HepG2 (cell line): ENCODE results near the gene ZCCHC8. TPM values are rescaled to one million over a fixed set of nuclear protein-coding genes. Genes with fewer than 3 reads are reported as not detected.

Source experiments
- DR1 ChIP-seq: sonication (generic); formaldehyde crosslinking; IDR thresholded peaks from 2 replicates; pipeline ENCODE4 v1.8.0; 2021; ENCODE audit warnings: mild to moderate bottlenecking, missing genetic modification reagents, inconsistent platforms
- KDM5B ChIP-seq: sonication (generic); formaldehyde crosslinking; IDR thresholded peaks from 2 replicates; pipeline ENCODE4 v1.4.0; 2020; ENCODE audit warnings: missing genetic modification reagents, mild to moderate bottlenecking, borderline replicate concordance
- NCOA1 ChIP-seq: sonication (generic); formaldehyde crosslinking; IDR thresholded peaks from 2 replicates; pipeline ENCODE4 v1.9.0; 2021; ENCODE audit warnings: missing genetic modification reagents
- RFXAP ChIP-seq: sonication (generic); formaldehyde crosslinking; IDR thresholded peaks from 2 replicates; pipeline ENCODE4 v1.4.0; 2020; ENCODE audit warnings: missing genetic modification reagents, borderline replicate concordance
- ZNF234 ChIP-seq: sonication (generic); formaldehyde crosslinking; conservative IDR thresholded peaks from 2 replicates; pipeline ENCODE4 v1.5.1; 2020; ENCODE audit warnings: mild to moderate bottlenecking, missing genetic modification reagents
- ZNF547 ChIP-seq: sonication (generic); formaldehyde crosslinking; IDR thresholded peaks from 2 replicates; pipeline ENCODE4 v1.5.1; 2020; ENCODE audit warnings: mild to moderate bottlenecking, missing genetic modification reagents
- ZNF674 ChIP-seq: sonication (generic); formaldehyde crosslinking; IDR thresholded peaks from 2 replicates; pipeline ENCODE4 v1.5.0; 2020; ENCODE audit warnings: low read depth, mild to moderate bottlenecking, missing genetic modification reagents
- polyA plus RNA-seq, 8 experiments: library from polyadenylated mRNA; depleted of rRNA in 3 of 8; stranded (reverse) in 7 of 8; unstranded in 1 of 8; fragments of >200 nt; fragmentation: Illumina TruSeq in 4 of 8; extraction: Trizol in 4 of 8; gene quantifications; 2 replicates each; pipeline versions ENCODE4 v1.2.1 to v1.2.3, GENCODE V29; 2011 to 2016; ENCODE audit warnings: low read depth in 4 of 8, missing spikeins in 1 of 8, mixed read lengths in 1 of 8; ENCODE audit not compliant: insufficient read depth in 1 of 8
- total RNA-seq, 5 experiments: library from RNA; depleted of rRNA; stranded (reverse); fragments of >200 nt; fragmentation: Illumina TruSeq; extraction: Trizol; gene quantifications; 2 replicates each; pipeline ENCODE4 v1.2.3, GENCODE V29; 2016; ENCODE audit warnings: low read depth in 1 of 5
- TF ChIP-seq, protein P1 (sequence below), 2 experiments: sonication (generic) in 1 of 2; formaldehyde crosslinking in 1 of 2; IDR thresholded peaks; 2 replicates each; pipeline versions ENCODE4 v1.6.1 to v1.9.0; 2014 to 2022; ENCODE audit warnings: antibody characterized with exemption in 1 of 2, borderline replicate concordance in 1 of 2, inconsistent platforms in 1 of 2, low read depth in 1 of 2, missing genetic modification reagents in 1 of 2
- TF ChIP-seq, protein P2 (sequence below): sonication (generic); formaldehyde crosslinking; IDR thresholded peaks from 2 replicates; pipeline ENCODE4 v1.4.0; 2020; ENCODE audit warnings: missing genetic modification reagents
- TF ChIP-seq, protein P3 (sequence below): IDR thresholded peaks from 2 replicates; pipeline ENCODE4 v1.6.1; 2018; ENCODE audit warnings: missing genetic modification reagents
- TF ChIP-seq, protein P4 (sequence below): sonication (generic); formaldehyde crosslinking; IDR thresholded peaks from 2 replicates; pipeline ENCODE4 v1.9.0; 2022; ENCODE audit warnings: low read depth, missing genetic modification reagents
- TF ChIP-seq, protein P5 (sequence below): sonication (generic); formaldehyde crosslinking; IDR thresholded peaks from 2 replicates; pipeline ENCODE4 v1.5.0; 2020; ENCODE audit warnings: mild to moderate bottlenecking, missing genetic modification reagents

ZCCHC8 gene
- total and polyA plus RNA-seq, 2 of the 13 experiments (the other 11 are each of a cell fraction or from before 2014, with no cell fraction given), result 18.6 to 20.9 TPM

DNA sequence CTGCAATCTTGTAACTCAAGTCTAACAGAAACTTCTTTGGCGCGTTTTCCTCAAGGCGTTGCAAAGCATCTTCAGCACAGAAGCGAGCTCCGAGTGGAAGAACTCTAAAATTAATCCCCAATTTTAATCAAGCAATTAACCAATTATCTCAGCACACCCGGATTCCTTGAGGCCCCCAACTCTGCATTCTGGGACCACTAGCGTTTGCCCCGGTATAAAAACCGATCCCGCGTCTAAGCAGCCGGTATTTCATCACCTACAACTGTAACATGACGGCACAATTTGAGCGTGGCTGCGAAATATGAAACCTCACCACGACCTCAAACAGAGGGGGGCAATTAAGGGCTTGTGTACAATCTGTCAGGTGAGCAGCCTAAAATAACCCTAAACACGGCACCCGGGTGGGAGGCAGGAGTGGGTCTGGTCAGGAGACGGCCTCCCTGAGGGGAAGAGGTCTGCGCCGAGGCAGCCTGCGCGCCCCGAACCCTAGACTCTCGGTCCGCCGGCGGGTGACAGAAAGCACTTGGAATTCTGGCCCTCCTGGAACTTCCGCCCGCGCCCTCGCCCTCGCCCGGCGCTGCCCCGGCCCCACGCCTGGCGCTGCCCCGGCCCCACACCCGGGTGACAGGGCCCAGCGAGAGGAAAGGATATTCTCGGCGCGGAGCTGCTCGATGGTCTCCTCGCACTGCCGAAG is 594 bp downstream of the ZCCHC8 start (continued):
- TF ChIP-seq, protein P1, sequence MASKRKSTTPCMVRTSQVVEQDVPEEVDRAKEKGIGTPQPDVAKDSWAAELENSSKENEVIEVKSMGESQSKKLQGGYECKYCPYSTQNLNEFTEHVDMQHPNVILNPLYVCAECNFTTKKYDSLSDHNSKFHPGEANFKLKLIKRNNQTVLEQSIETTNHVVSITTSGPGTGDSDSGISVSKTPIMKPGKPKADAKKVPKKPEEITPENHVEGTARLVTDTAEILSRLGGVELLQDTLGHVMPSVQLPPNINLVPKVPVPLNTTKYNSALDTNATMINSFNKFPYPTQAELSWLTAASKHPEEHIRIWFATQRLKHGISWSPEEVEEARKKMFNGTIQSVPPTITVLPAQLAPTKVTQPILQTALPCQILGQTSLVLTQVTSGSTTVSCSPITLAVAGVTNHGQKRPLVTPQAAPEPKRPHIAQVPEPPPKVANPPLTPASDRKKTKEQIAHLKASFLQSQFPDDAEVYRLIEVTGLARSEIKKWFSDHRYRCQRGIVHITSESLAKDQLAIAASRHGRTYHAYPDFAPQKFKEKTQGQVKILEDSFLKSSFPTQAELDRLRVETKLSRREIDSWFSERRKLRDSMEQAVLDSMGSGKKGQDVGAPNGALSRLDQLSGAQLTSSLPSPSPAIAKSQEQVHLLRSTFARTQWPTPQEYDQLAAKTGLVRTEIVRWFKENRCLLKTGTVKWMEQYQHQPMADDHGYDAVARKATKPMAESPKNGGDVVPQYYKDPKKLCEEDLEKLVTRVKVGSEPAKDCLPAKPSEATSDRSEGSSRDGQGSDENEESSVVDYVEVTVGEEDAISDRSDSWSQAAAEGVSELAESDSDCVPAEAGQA (IDR thresholded peaks at IDR 0.05; ENCODE audit: low read depth), result 0 out of 2 replicates have a peak, but pooled peaks have one; percentile 47
- TF ChIP-seq, protein P1 (CRISPR knock-in tag; IDR thresholded peaks at IDR 0.05; ENCODE audit: borderline replicate concordance), result no peak
- TF ChIP-seq ZNF234 (CRISPR knock-in tag), result peak; percentile 70; the same call in 1 of the 2 replicates
- TF ChIP-seq NCOA1 (CRISPR knock-in tag), result 0 out of 2 replicates have a peak, but pooled peaks have one; percentile 49
- TF ChIP-seq DR1 (CRISPR knock-in tag), result no peak; the same call in 1 of the 2 replicates
- TF ChIP-seq, protein P2, sequence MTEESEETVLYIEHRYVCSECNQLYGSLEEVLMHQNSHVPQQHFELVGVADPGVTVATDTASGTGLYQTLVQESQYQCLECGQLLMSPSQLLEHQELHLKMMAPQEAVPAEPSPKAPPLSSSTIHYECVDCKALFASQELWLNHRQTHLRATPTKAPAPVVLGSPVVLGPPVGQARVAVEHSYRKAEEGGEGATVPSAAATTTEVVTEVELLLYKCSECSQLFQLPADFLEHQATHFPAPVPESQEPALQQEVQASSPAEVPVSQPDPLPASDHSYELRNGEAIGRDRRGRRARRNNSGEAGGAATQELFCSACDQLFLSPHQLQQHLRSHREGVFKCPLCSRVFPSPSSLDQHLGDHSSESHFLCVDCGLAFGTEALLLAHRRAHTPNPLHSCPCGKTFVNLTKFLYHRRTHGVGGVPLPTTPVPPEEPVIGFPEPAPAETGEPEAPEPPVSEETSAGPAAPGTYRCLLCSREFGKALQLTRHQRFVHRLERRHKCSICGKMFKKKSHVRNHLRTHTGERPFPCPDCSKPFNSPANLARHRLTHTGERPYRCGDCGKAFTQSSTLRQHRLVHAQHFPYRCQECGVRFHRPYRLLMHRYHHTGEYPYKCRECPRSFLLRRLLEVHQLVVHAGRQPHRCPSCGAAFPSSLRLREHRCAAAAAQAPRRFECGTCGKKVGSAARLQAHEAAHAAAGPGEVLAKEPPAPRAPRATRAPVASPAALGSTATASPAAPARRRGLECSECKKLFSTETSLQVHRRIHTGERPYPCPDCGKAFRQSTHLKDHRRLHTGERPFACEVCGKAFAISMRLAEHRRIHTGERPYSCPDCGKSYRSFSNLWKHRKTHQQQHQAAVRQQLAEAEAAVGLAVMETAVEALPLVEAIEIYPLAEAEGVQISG (CRISPR knock-in tag), result no peak
- no peak for TF ChIP-seq ZNF674 (CRISPR knock-in tag)
- TF ChIP-seq, protein P3, sequence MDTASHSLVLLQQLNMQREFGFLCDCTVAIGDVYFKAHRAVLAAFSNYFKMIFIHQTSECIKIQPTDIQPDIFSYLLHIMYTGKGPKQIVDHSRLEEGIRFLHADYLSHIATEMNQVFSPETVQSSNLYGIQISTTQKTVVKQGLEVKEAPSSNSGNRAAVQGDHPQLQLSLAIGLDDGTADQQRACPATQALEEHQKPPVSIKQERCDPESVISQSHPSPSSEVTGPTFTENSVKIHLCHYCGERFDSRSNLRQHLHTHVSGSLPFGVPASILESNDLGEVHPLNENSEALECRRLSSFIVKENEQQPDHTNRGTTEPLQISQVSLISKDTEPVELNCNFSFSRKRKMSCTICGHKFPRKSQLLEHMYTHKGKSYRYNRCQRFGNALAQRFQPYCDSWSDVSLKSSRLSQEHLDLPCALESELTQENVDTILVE, result no peak
- TF ChIP-seq, protein P4, sequence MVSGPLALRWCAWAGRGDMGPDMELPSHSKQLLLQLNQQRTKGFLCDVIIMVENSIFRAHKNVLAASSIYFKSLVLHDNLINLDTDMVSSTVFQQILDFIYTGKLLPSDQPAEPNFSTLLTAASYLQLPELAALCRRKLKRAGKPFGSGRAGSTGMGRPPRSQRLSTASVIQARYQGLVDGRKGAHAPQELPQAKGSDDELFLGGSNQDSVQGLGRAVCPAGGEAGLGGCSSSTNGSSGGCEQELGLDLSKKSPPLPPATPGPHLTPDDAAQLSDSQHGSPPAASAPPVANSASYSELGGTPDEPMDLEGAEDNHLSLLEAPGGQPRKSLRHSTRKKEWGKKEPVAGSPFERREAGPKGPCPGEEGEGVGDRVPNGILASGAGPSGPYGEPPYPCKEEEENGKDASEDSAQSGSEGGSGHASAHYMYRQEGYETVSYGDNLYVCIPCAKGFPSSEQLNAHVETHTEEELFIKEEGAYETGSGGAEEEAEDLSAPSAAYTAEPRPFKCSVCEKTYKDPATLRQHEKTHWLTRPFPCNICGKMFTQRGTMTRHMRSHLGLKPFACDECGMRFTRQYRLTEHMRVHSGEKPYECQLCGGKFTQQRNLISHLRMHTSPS, result no peak
- no peak for TF ChIP-seq ZNF547 (CRISPR knock-in tag)
- TF ChIP-seq KDM5B, result peak; percentile 72; the same call in 1 of the 2 replicates
- TF ChIP-seq, protein P5, sequence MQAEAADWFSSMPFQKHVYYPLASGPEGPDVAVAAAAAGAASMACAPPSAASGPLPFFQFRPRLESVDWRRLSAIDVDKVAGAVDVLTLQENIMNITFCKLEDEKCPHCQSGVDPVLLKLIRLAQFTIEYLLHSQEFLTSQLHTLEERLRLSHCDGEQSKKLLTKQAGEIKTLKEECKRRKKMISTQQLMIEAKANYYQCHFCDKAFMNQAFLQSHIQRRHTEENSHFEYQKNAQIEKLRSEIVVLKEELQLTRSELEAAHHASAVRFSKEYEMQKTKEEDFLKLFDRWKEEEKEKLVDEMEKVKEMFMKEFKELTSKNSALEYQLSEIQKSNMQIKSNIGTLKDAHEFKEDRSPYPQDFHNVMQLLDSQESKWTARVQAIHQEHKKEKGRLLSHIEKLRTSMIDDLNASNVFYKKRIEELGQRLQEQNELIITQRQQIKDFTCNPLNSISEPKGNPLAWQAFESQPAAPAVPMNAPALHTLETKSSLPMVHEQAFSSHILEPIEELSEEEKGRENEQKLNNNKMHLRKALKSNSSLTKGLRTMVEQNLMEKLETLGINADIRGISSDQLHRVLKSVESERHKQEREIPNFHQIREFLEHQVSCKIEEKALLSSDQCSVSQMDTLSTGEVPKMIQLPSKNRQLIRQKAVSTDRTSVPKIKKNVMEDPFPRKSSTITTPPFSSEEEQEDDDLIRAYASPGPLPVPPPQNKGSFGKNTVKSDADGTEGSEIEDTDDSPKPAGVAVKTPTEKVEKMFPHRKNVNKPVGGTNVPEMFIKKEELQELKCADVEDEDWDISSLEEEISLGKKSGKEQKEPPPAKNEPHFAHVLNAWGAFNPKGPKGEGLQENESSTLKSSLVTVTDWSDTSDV (CRISPR knock-in tag), result no peak
- TF ChIP-seq RFXAP (CRISPR knock-in tag), result no peak; the same call in 1 of the 2 replicates
